SK-N-SH (cell line): ENCODE measurements around the gene OR2T29. TPM values are rescaled to one million over a fixed set of nuclear protein-coding genes. Genes with fewer than 3 reads are reported as not detected.
"Not testable (repeated sequence)": the region's sequence is repeated elsewhere in the genome, so short reads cannot be mapped to it uniquely, and the experiment has no call there.

Source experiments
- CTCF ChIA-PET: fragments of 300-600, 350-600 bp; formaldehyde crosslinking; extraction: SDS; loops from one replicate; lab custom pipeline; 2021; lab: Yijun Ruan, JAX
- POLR2A ChIA-PET: fragments of 350-600 bp; sonication (Branson Sonifier 250); formaldehyde crosslinking; extraction: SDS; loops from one replicate; lab custom pipeline; 2020; ENCODE audit warnings: antibody characterized with exemption, inconsistent platforms; lab: Yijun Ruan, JAX
- DNase-seq: peaks from one replicate; pipeline ENCODE4 v3.0.0; 2012
- H2AFZ ChIP-seq: fragments of 200-600 bp; sonication (generic); 2 replicates; pipeline ENCODE4 v1.8.1; 2016; ENCODE audit warnings: antibody characterized with exemption, mild to moderate bottlenecking, low read depth
- H3F3A ChIP-seq: fragments of 200-600 bp; sonication (generic); replicated peaks from 2 replicates; pipeline ENCODE3; 2016; ENCODE audit warnings: antibody characterized with exemption, mild to moderate bottlenecking; ENCODE audit not compliant: insufficient read depth
- H3K27ac ChIP-seq, 2 experiments: fragments of 200-500 bp in 1 of 2; fragments of 200-600 bp in 1 of 2; sonication (Bioruptor generic) in 1 of 2; sonication (generic), shearing (Covaris generic) in 1 of 2; 2 replicates each; pipeline versions ENCODE4 v1.5.1 to v1.6.1; 2014 to 2016; ENCODE audit warnings: low read depth in 2 of 2, inconsistent platforms in 1 of 2, low read length in 1 of 2, mild to moderate bottlenecking in 1 of 2, mixed read lengths in 1 of 2
- H3K27me3 ChIP-seq: fragments of 200-600 bp; sonication (generic), shearing (Covaris generic); 2 replicates; pipeline ENCODE4 v1.6.1; 2016; ENCODE audit warnings: mixed run types; ENCODE audit not compliant: insufficient read depth
- H3K36me3 ChIP-seq, 2 experiments: fragments of 200-500 bp in 1 of 2; fragments of 200-600 bp in 1 of 2; sonication (Bioruptor generic) in 1 of 2; sonication (generic) in 1 of 2; replicated peaks in 1 of 2; 2 replicates each; pipeline versions ENCODE3 to v1.5.1; 2014 to 2016; ENCODE audit warnings: low read length in 1 of 2, mild to moderate bottlenecking in 1 of 2; ENCODE audit not compliant: insufficient read depth in 2 of 2, control insufficient read depth in 1 of 2
- H3K4me1 ChIP-seq, 2 experiments: fragments of 200-500 bp in 1 of 2; fragments of 200-600 bp in 1 of 2; sonication (Bioruptor generic) in 1 of 2; sonication (generic), shearing (Covaris generic) in 1 of 2; 2 replicates each; pipeline versions ENCODE4 v1.5.1 to v1.6.1; 2014 to 2016; ENCODE audit warnings: low read depth in 1 of 2, low read length in 1 of 2, mixed run types in 1 of 2; ENCODE audit not compliant: insufficient read depth in 2 of 2, control insufficient read depth in 1 of 2
- H3K4me2 ChIP-seq: fragments of 200-600 bp; sonication (generic), shearing (Covaris generic); 2 replicates; pipeline ENCODE4 v1.6.1; 2017; ENCODE audit warnings: mixed run types
- H3K4me3 ChIP-seq, 2 experiments: fragments of 200-500 bp in 1 of 2; fragments of 200-600 bp in 1 of 2; sonication (Bioruptor generic) in 1 of 2; sonication (generic), shearing (Covaris generic) in 1 of 2; 2 replicates each; pipeline versions ENCODE4 v1.5.1 to v1.8.1; 2014 to 2016; ENCODE audit warnings: low read depth in 2 of 2, inconsistent platforms in 1 of 2, low read length in 1 of 2, mild to moderate bottlenecking in 1 of 2, mixed read lengths in 1 of 2, moderate library complexity in 1 of 2
- H3K79me2 ChIP-seq: fragments of 200-600 bp; sonication (generic); 2 replicates; pipeline ENCODE4 v1.8.1; 2017; ENCODE audit warnings: mild to moderate bottlenecking; ENCODE audit not compliant: insufficient read depth
- H3K9ac ChIP-seq: fragments of 200-600 bp; sonication (generic); 2 replicates; pipeline ENCODE4 v1.6.1; 2017; ENCODE audit warnings: mixed run types
- H3K9me2 ChIP-seq: fragments of 200-600 bp; sonication (generic); 2 replicates; pipeline ENCODE4 v1.6.1; 2017; ENCODE audit warnings: mixed run types
- H3K9me3 ChIP-seq: fragments of 200-600 bp; sonication (generic); 2 replicates; pipeline ENCODE4 v1.6.1; 2017; ENCODE audit warnings: mixed run types, mild to moderate bottlenecking, moderate library complexity
- H4K20me1 ChIP-seq: fragments of 200-600 bp; sonication (generic); 2 replicates; pipeline ENCODE4 v1.6.1; 2017; ENCODE audit warnings: mild to moderate bottlenecking, mixed run types; ENCODE audit not compliant: insufficient read depth
- CHD2 ChIP-seq: fragments of 150-350 bp; IDR thresholded peaks from 2 replicates; pipeline ENCODE4 v1.6.1; 2018; ENCODE audit warnings: low read length; ENCODE audit not compliant: partially characterized antibody
- CTCF ChIP-seq: fragments of 200-600 bp; sonication (generic); IDR thresholded peaks from 2 replicates; pipeline ENCODE4 v1.6.1; 2017; ENCODE audit warnings: antibody characterized with exemption, mild to moderate bottlenecking, moderate library complexity
- ELF1 ChIP-seq: IDR thresholded peaks from 2 replicates; pipeline ENCODE4 v1.4.0; 2012
- FOSL2 ChIP-seq: IDR thresholded peaks from 2 replicates; pipeline ENCODE4 v1.4.0; 2012; ENCODE audit warnings: low read depth, mild to moderate bottlenecking, moderate library complexity, borderline replicate concordance
- FOXM1 ChIP-seq: IDR thresholded peaks from 2 replicates; pipeline ENCODE4 v1.4.0; 2012; ENCODE audit warnings: low read depth, mild to moderate bottlenecking
- JUND ChIP-seq: IDR thresholded peaks from 2 replicates; pipeline ENCODE4 v1.4.0; 2012
- MEF2A ChIP-seq: IDR thresholded peaks from 2 replicates; pipeline ENCODE4 v1.4.0; 2012; ENCODE audit warnings: low read depth, borderline replicate concordance
- NRF1 ChIP-seq: IDR thresholded peaks from 2 replicates; pipeline ENCODE4 v1.6.1; 2012; ENCODE audit warnings: low read depth, mild to moderate bottlenecking, low read length
- PBX3 ChIP-seq: IDR thresholded peaks from 2 replicates; pipeline ENCODE4; 2012
- RAD21 ChIP-seq: IDR thresholded peaks from 2 replicates; pipeline ENCODE4 v1.6.1; 2012; ENCODE audit warnings: mild to moderate bottlenecking, low read length
- RCOR1 ChIP-seq: fragments of 150-350 bp; IDR thresholded peaks from 2 replicates; pipeline ENCODE4 v1.6.1; 2017; ENCODE audit warnings: antibody characterized with exemption, low read length
- REST ChIP-seq: IDR thresholded peaks from 2 replicates; pipeline ENCODE4 v1.6.1; 2012; ENCODE audit warnings: mild to moderate bottlenecking, low read depth, low read length, moderate library complexity
- USF1 ChIP-seq: IDR thresholded peaks from 2 replicates; pipeline ENCODE4 v1.4.0; 2012; ENCODE audit warnings: low read depth, borderline replicate concordance
- YY1 ChIP-seq: IDR thresholded peaks from 2 replicates; pipeline ENCODE4 v1.4.0; 2012; ENCODE audit warnings: low read depth, mild to moderate bottlenecking
- WGBS: methylation state at CpG from one replicate; pipeline ENCODE4 v1.1.6; 2017; ENCODE audit warnings: low lambda C conversion rate; 5-methylcytosine and 5-hydroxymethylcytosine counted together
- polyA plus RNA-seq, 3 experiments: library from polyadenylated mRNA; depleted of rRNA; stranded (reverse); fragments of >200 nt; gene quantifications; 2 replicates each; pipeline ENCODE4 v1.2.3, GENCODE V29; 2012

Gene OR2T29
- polyA plus RNA-seq (2012; rRNA removed), result not detected in 2 replicates
- not detected in 2 replicates for polyA plus RNA-seq (2012; cell fraction: cytosol; rRNA removed)
- not detected in 2 replicates for polyA plus RNA-seq (2012; cell fraction: nucleus; rRNA removed)

GRCh38 chr1:248562672-248563071 lies at the start of gene OR2T29:
TSS of gene OR2T29 (minus strand) at chr1:248562772. CDS start at chr1:248559491, 3,281 bp downstream.
- H2AFZ ChIP-seq, H3F3A ChIP-seq, H4K20me1 ChIP-seq, POLR2A ChIA-PET, H3K4me1 ChIP-seq, H3K9me3 ChIP-seq, DNase-seq, H3K9me2 ChIP-seq, CTCF ChIA-PET, H3K27ac ChIP-seq, H3K9ac ChIP-seq, H3K4me3 ChIP-seq, H3K27me3 ChIP-seq, H3K79me2 ChIP-seq, H3K36me3 ChIP-seq, H3K4me2 ChIP-seq: not testable (repeated sequence)
- 5% methylated on average over 1 of the region's 3 CpGs for WGBS

GRCh38 chr1:248611883-248612414 lies 49.4 kb upstream of the OR2T29 start:
- H3K36me3 ChIP-seq, result no peaks in the 10 kb centered on the region
- WGBS, result 0% methylated on average over 4 of the region's 4 CpGs
- no peaks in the 10 kb centered on the region for H3K9me3 ChIP-seq
- H3K4me2 ChIP-seq, result no peak overlapping the region
- H4K20me1 ChIP-seq, result no peaks in the 10 kb centered on the region
- DNase-seq, result no peak
- ChIA-PET POLR2A (no interaction called here), CTCF (interaction anchor here (1.4 to 4.9 kb wide), 2 partner anchors 10 to 195 kb away, joined by 8 to 29 read pairs; no protein-coding TSS in a partner anchor)
- TF ChIP-seq PBX3 (no peak), REST (no peak), RAD21 (no peak), ELF1 (no peak), USF1 (no peak), FOXM1 (no peak), CHD2 (no peak), RCOR1 (no peak), YY1 (no peak), CTCF (no peak), JUND (no peak), NRF1 (no peak), FOSL2 (no peak), MEF2A (no peak)
- no peaks in the 10 kb centered on the region for H3K4me1 ChIP-seq
- H3K27ac ChIP-seq, result no peak overlapping the region
- H3K9ac ChIP-seq, result no peak overlapping the region
- H3K9me2 ChIP-seq, result no peaks in the 10 kb centered on the region
- no peaks in the 10 kb centered on the region for H3K79me2 ChIP-seq
- H3K4me3 ChIP-seq, result no peak overlapping the region
- H2AFZ ChIP-seq, result no peak overlapping the region
- H3F3A ChIP-seq, result no peaks in the 10 kb centered on the region
- H3K27me3 ChIP-seq, result peaks cover 9% of the 10 kb centered on the region; the same call in 1 of the 2 replicates
